Testis (tissue), 2 donors: ENCODE measurements around the gene NPR1.
A peak's percentile ranks its signal among the peaks of the same experiment; 100 is the strongest.

Experiments used
- POLR2A ChIP-seq: fragments of 450-650 bp; IDR thresholded peaks from one replicate; pipeline ENCODE4 v1.6.1; 2017; ENCODE audit warnings: antibody characterized with exemption, mild to moderate bottlenecking, moderate library complexity
- TF ChIP-seq, protein P1 (sequence below), 3 experiments: fragments of 450-650 bp in 2 of 3; fragments of 200-600 bp in 1 of 3; sonication (generic) in 1 of 3; IDR thresholded peaks; one replicate each; pipeline ENCODE4 v1.5.1; 2016 to 2019; ENCODE audit warnings: antibody characterized with exemption in 3 of 3, mild to moderate bottlenecking in 2 of 3, moderate library complexity in 1 of 3

DNA sequence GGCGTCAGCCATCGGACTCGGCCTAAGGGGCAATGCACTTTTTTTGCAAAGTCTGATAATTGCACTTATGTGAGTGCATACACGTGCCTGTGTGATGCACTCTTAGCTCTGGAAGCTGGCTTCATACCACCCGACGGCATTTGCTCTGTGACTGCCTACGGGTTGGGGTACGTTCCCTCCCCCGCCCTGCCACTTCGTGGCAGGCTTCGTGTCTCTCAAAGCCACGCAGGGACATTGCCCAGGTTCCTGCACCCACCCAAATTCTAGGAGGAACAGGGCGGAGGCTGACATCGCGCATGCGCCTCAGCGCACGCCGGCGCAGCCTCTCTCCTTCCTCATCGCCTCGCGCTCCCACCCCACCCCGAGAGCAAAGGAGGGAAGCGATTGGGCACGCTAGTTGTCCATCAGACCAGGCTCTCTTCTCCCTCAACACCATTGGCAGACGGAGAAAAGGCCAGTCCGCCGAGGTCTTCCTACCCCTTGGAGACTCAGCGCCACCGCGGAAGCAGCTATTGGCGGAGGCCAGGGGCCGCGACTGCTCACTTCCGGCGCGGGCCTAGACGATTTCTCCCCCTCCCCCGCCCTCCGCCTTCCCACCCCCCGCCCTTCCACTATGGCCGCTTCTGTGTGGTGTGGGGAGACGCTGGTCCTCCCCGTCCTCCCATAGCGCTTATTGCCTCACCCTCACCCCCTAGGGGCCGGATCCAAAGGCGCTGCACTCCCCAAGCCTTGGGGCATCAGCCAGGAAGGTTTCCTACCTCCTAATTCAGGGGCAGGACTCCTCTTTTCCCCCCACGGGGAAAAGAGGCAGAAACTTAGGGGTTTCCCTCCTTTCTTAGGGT lies 49.2 kb downstream of the NPR1 start, which contains the start of gene INTS3:
- peak; percentile 10 for TF ChIP-seq POLR2A
- TF ChIP-seq, protein P1, sequence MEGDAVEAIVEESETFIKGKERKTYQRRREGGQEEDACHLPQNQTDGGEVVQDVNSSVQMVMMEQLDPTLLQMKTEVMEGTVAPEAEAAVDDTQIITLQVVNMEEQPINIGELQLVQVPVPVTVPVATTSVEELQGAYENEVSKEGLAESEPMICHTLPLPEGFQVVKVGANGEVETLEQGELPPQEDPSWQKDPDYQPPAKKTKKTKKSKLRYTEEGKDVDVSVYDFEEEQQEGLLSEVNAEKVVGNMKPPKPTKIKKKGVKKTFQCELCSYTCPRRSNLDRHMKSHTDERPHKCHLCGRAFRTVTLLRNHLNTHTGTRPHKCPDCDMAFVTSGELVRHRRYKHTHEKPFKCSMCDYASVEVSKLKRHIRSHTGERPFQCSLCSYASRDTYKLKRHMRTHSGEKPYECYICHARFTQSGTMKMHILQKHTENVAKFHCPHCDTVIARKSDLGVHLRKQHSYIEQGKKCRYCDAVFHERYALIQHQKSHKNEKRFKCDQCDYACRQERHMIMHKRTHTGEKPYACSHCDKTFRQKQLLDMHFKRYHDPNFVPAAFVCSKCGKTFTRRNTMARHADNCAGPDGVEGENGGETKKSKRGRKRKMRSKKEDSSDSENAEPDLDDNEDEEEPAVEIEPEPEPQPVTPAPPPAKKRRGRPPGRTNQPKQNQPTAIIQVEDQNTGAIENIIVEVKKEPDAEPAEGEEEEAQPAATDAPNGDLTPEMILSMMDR (IDR thresholded peaks at IDR 0.05): no peak
